ENCODE data around the gene PHF21A.

DNA sequence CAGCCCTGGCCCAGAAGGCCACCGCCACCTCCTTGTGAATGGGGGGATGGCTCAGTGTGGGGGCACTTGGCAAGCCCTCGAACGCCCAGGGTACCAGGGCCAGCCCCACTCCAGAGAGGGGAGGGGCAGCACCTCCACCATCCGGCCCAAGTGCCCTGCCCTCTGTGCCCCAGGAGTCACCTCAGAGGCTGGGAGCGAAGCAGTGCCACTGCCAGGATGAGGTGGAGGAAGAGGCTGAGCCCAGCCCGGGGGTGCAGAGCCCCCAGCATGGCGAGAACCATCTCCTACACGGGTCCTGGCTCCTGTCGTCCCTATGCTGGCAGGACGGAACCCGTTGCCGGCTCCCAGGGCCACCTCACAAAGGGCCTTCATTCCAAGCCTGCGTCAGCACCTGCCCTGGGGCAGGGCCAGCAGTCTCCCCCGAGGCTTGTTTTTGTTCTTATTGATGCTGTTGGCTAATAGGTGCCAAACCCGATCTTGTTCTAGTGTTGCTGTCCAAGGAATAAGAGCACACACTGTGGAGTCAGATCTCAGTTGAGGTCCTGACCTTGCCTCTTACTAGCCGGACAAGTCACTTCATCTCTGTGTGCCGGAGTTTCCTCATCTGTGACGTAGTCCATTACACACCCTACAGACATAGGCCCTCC, 214.2 kb downstream of the PHF21A start, which contains the start of gene FREY1:
- TF ChIP-seq, protein P1, sequence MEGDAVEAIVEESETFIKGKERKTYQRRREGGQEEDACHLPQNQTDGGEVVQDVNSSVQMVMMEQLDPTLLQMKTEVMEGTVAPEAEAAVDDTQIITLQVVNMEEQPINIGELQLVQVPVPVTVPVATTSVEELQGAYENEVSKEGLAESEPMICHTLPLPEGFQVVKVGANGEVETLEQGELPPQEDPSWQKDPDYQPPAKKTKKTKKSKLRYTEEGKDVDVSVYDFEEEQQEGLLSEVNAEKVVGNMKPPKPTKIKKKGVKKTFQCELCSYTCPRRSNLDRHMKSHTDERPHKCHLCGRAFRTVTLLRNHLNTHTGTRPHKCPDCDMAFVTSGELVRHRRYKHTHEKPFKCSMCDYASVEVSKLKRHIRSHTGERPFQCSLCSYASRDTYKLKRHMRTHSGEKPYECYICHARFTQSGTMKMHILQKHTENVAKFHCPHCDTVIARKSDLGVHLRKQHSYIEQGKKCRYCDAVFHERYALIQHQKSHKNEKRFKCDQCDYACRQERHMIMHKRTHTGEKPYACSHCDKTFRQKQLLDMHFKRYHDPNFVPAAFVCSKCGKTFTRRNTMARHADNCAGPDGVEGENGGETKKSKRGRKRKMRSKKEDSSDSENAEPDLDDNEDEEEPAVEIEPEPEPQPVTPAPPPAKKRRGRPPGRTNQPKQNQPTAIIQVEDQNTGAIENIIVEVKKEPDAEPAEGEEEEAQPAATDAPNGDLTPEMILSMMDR (IDR thresholded peaks at IDR 0.05; ENCODE audit: insufficient read depth, low read length, poor library complexity, severe bottlenecking): no peak
- no peak for TF ChIP-seq EZH2phosphoT487 (conservative IDR thresholded peaks at IDR 0.05; ENCODE audit: low read length)
